ENCODE data around the gene CDH23.

CDH23 gene

GRCh38 chr10:71480662-71481061 lies 83.9 kb downstream of the CDH23 start:
- in situ Hi-C loops (cut with HindIII; ENCODE audit: low sequenced_read_pairs) = no loop called here

- in situ Hi-C loops (cut with HindIII; ENCODE audit: low sequenced_read_pairs) = no loop called here
Measured at GRCh38 chr10:71481746-71482410, 85.2 kb downstream of the CDH23 start.

GRCh38 chr10:71482620-71483019 lies 85.9 kb downstream of the CDH23 start:
- in situ Hi-C loops (cut with HindIII; ENCODE audit: low sequenced_read_pairs) = no loop called here

- in situ Hi-C loops (cut with HindIII; ENCODE audit: low sequenced_read_pairs) = no loop called here
Measured at GRCh38 chr10:71483135-71483534, 86.4 kb downstream of the CDH23 start.

- in situ Hi-C loops (cut with HindIII; ENCODE audit: low sequenced_read_pairs) = no loop called here
Measured at GRCh38 chr10:71483885-71484751, 87.4 kb downstream of the CDH23 start.

- in situ Hi-C loops (cut with HindIII; ENCODE audit: low sequenced_read_pairs) = no loop called here
Measured at GRCh38 chr10:71486484-71487114, 89.9 kb downstream of the CDH23 start.

GRCh38 chr10:71487726-71488125 lies 91.0 kb downstream of the CDH23 start:
- in situ Hi-C loops (cut with HindIII; ENCODE audit: low sequenced_read_pairs) = no loop called here

- in situ Hi-C loops (cut with HindIII; ENCODE audit: low sequenced_read_pairs) = no loop called here
Measured at GRCh38 chr10:71489077-71489476, 92.4 kb downstream of the CDH23 start.

- in situ Hi-C loops (cut with HindIII; ENCODE audit: low sequenced_read_pairs) = no loop called here
Measured at GRCh38 chr10:71492872-71493271, 96.2 kb downstream of the CDH23 start.

GRCh38 chr10:71493741-71494140 lies 97.0 kb downstream of the CDH23 start:
- in situ Hi-C loops (cut with HindIII; ENCODE audit: low sequenced_read_pairs) = no loop called here

GRCh38 chr10:71494476-71494875 lies 97.8 kb downstream of the CDH23 start:
- in situ Hi-C loops (cut with HindIII; ENCODE audit: low sequenced_read_pairs) = no loop called here

- in situ Hi-C loops (cut with HindIII; ENCODE audit: low sequenced_read_pairs) = no loop called here
Measured at GRCh38 chr10:71494980-71495381, 98.3 kb downstream of the CDH23 start.

- in situ Hi-C loops (cut with HindIII; ENCODE audit: low sequenced_read_pairs) = no loop called here
Measured at GRCh38 chr10:71496927-71497762, 100.4 kb downstream of the CDH23 start.

GRCh38 chr10:71497763-71498326 lies 101.1 kb downstream of the CDH23 start:
- in situ Hi-C loops (cut with HindIII; ENCODE audit: low sequenced_read_pairs) = no loop called here

GRCh38 chr10:71501402-71501801 lies 104.7 kb downstream of the CDH23 start:
- in situ Hi-C loops (cut with HindIII; ENCODE audit: low sequenced_read_pairs) = no loop called here

GRCh38 chr10:71502190-71502589 lies 105.5 kb downstream of the CDH23 start:
- in situ Hi-C loops (cut with HindIII; ENCODE audit: low sequenced_read_pairs) = no loop called here

- in situ Hi-C loops (cut with HindIII; ENCODE audit: low sequenced_read_pairs) = no loop called here
Measured at GRCh38 chr10:71502851-71503250, 106.1 kb downstream of the CDH23 start.

- in situ Hi-C loops (cut with HindIII; ENCODE audit: low sequenced_read_pairs) = no loop called here
Measured at GRCh38 chr10:71504168-71504567, 107.4 kb downstream of the CDH23 start.

- in situ Hi-C loops (cut with HindIII; ENCODE audit: low sequenced_read_pairs) = no loop called here
Measured at GRCh38 chr10:71504570-71504969, 107.8 kb downstream of the CDH23 start.

GRCh38 chr10:71505862-71506261 lies 109.1 kb downstream of the CDH23 start:
- in situ Hi-C loops (cut with HindIII; ENCODE audit: low sequenced_read_pairs) = no loop called here

GRCh38 chr10:71509444-71509843 lies 112.7 kb downstream of the CDH23 start:
- in situ Hi-C loops (cut with HindIII; ENCODE audit: low sequenced_read_pairs) = no loop called here

Measured in endothelial cell of hepatic sinusoid (primary cell).